GM20000 (cell line): ENCODE results near the gene SNX7.

ENCODE experiments used
- DNase-seq: peaks from one replicate; pipeline ENCODE4 v3.0.0; 2012; ENCODE audit warnings: low spot score
- TF ChIP-seq, protein P1 (sequence below): IDR thresholded peaks from 2 replicates; pipeline ENCODE4 v1.5.1; 2012; ENCODE audit warnings: mild to moderate bottlenecking, control low read depth; ENCODE audit errors: extremely low read depth, missing control alignments

Gene SNX7

DNA sequence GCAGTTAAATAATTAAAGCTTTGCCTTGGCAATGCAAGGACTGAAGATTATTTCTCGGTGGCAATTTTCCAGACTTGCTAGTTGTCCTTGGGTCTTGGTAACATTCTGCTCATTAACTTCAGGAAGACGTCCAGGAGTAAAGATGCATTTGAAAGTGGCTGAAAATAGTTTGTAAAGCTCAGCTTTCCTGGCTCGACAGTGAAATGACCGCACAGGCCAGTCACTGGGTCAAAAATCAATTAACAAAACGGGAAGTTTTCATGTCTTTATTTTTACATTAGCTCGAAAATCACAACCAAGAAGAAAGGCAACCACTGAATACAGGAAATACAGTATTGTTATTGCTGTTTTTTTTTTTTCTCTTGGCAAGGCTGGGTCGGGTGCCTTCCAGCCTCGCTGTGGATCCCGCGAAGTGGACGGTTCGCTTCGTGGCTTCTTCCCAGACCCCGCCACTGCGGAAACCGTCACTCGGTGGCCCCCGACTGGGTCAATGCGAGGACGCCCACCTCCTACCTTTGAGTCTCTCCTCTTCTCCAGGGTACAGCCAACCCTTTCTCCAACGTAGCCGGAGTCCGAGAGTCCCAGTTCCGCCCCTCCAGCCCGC is 479 bp upstream of the SNX7 start:
- no peak for DNase-seq
- TF ChIP-seq, protein P1, sequence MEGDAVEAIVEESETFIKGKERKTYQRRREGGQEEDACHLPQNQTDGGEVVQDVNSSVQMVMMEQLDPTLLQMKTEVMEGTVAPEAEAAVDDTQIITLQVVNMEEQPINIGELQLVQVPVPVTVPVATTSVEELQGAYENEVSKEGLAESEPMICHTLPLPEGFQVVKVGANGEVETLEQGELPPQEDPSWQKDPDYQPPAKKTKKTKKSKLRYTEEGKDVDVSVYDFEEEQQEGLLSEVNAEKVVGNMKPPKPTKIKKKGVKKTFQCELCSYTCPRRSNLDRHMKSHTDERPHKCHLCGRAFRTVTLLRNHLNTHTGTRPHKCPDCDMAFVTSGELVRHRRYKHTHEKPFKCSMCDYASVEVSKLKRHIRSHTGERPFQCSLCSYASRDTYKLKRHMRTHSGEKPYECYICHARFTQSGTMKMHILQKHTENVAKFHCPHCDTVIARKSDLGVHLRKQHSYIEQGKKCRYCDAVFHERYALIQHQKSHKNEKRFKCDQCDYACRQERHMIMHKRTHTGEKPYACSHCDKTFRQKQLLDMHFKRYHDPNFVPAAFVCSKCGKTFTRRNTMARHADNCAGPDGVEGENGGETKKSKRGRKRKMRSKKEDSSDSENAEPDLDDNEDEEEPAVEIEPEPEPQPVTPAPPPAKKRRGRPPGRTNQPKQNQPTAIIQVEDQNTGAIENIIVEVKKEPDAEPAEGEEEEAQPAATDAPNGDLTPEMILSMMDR: no peak

GRCh38 chr1:98662356-98662670 is 792 bp downstream of the SNX7 start:
- DNase-seq: no peak
- TF ChIP-seq, protein P1: no peak

- no peak for DNase-seq
- TF ChIP-seq, protein P1: no peak
Measured at GRCh38 chr1:98668733-98669132, 7.2 kb downstream of the SNX7 start.

GRCh38 chr1:98669355-98670296 is 8.1 kb downstream of the SNX7 start:
- DNase-seq: no peak
- TF ChIP-seq, protein P1: no peak

- TF ChIP-seq, protein P1: no peak
- no peak for DNase-seq
Measured at GRCh38 chr1:98672189-98672588, 10.7 kb downstream of the SNX7 start.

GRCh38 chr1:98674075-98674781 is 12.7 kb downstream of the SNX7 start:
- DNase-seq: no peak
- TF ChIP-seq, protein P1: no peak

- TF ChIP-seq, protein P1: no peak
- DNase-seq: no peak
Measured at GRCh38 chr1:98675282-98675681, 13.8 kb downstream of the SNX7 start.
